Thyroid gland (tissue), 4 donors: ENCODE measurements around the gene SBDS.
"Not testable (repeated sequence)": the region's sequence is repeated elsewhere in the genome, so short reads cannot be mapped to it uniquely, and the experiment has no call there.

Experiments used
- CTCF ChIP-seq, 6 experiments: fragments of 200-600 bp in 3 of 6; fragments of 450-650 bp in 3 of 6; sonication (generic) in 3 of 6; IDR thresholded peaks; one replicate each; pipeline ENCODE4 v1.5.1; 2016 to 2019; ENCODE audit warnings: antibody characterized with exemption in 6 of 6, mild to moderate bottlenecking in 2 of 6, inconsistent platforms in 1 of 6, moderate library complexity in 1 of 6
- POLR2A ChIP-seq, 2 donors: fragments of 450-650 bp; IDR thresholded peaks; one replicate each; pipeline ENCODE4 v1.6.1; 2017; ENCODE audit warnings: antibody characterized with exemption in 2 of 2, mild to moderate bottlenecking in 2 of 2, moderate library complexity in 1 of 2

- not testable (repeated sequence) for TF ChIP-seq CTCF, POLR2A (IDR thresholded peaks at IDR 0.05)
Observed at GRCh38 chr7:66979013-66979412, 16.4 kb downstream of the SBDS start.
